Measurements from ENCODE around the gene MYO18B.

MYO18B gene

GRCh38 chr22:26008587-26008986 lies 266.6 kb downstream of the MYO18B start:
- no peak for DNase-seq

DNA sequence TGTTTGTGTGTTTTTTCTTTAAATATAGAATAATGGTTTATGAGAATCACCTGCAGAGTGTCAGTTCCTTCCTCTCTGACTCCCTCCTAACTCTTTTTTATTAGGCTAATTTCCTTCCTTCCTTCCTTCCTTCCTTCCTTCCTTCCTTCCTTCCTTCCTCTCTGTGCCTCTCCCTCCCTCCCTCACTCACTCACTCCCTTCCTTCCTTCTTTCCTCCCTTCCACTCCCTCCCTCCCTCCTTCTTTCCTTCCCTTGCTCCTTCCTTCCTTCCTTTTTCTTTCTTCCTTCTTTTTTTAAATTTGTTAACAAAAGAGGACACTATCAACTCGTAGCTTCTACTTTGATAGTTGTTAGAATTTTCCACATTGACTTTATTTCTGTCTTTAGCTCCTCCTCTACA lies 274.9 kb downstream of the MYO18B start:
- DNase-seq, result no peak

DNA sequence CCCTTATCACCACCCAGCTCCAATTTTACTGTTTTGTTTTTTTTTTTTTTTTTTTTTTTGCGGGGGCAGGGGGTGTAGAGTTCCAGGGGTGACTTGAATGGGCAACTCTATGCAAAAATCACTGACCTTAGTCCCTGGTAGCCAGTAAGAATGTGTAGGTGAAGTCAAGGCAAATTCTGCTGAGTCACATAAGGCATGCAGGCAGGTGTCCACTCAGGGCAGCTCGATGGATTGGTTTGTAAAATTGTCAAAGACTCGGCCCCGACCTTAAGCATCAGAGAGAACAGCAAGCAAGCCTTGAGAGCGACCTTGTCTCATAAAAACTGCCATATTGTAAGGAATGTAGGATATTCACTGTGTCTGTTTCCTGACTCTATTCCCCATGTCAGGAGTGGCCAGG lies 275.9 kb downstream of the MYO18B start:
- no peak for DNase-seq

- no peak for DNase-seq
Observed at GRCh38 chr22:26019596-26019995, 277.6 kb downstream of the MYO18B start.

GRCh38 chr22:26021516-26021915 lies 279.5 kb downstream of the MYO18B start:
- DNase-seq, result no peak

DNA sequence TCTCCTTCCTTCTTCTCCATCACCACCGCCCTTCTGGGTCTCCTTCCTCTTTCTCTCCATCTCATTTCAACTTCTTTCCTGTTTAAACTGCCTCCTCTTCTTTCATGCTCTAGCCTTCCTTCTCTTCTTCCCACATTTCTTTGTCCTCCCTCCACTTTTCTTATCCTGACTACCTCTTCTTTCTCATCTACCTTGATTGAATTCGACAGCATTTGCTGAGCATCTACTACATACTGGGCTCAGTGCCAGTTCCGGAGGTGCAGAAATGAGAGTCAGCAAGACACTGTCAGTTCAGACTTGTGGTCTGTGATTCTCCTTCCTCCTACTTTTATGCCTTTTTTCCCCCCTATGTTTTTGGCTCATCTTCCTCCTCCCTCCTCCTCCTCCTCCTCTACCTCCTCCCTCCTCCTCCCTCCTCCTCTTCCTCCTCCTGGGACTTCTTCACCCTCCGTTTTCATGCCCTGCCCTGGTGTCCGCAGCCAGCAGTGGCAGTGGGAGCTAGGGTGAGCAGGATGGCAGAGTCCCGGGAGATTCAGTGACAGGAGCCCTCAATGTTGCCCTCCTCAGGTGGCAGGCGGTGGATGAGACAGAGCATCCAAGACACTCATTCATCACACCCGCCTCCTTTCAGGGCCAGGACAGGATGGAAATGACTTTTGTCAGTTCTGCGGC lies 281.3 kb downstream of the MYO18B start:
- DNase-seq, result no peak

GRCh38 chr22:26025626-26026025 lies 283.6 kb downstream of the MYO18B start:
- DNase-seq, result no peak

- no peak for DNase-seq
Observed at GRCh38 chr22:26027341-26027740, 285.4 kb downstream of the MYO18B start.

DNA sequence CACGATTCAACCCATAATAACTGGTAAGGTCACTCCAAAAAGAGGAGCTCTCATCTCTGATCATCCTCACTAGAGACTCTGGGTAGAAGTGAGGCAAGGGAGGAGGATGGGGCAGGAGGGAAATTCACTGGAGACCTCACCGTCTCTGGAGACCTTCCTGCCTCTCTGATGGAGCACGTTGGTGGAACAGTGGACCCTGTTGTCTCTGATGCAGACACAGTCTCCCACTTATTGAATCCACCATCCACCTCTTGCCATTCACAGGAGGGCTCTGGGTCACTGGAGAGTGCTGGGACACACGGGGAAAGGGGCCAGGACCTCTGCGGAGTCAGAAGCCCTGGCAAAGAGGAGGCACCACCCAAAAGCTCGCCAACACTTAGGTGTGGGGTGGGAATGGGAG lies 289.7 kb downstream of the MYO18B start:
- DNase-seq, result no peak

DNA sequence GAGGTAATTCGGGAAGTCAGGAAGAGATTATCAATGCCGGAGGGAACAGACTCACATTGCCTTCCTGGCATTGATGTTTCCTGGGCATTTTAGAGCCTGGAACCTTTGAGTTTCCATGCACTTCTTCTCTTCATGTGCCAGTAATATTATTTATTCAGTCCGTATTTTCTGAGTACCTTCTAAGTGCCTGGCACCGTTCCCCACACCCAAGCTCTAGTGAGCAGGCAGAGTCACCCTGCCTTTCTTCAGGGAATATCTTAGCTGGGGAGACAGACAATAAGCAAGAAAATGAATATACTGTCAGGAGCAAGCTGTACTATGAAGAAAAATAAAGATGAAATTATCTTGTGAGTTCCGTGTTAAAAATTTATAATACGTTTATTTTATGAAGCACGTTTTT lies 291.1 kb downstream of the MYO18B start:
- no peak for DNase-seq

DNA sequence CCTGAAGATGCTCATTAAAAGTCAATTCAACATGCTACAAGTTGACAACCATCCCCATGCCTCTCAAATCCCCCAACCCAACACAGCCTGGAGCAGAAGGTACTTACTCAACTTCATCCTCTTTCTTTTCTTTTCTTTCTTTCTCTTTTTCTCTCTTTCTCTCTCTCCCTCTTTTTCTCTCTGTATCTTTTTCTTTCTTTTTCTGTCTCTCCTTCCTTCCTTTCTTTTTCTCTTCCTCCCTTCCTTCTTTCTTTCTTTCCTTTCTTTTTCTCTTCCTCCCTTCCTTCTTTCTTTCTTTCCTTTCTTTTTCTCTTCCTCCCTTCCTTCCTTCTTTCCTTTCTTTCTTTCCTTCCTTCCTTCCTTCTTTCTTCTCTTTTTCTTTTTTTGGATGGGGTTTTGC lies 291.6 kb downstream of the MYO18B start:
- DNase-seq, result no peak

DNA sequence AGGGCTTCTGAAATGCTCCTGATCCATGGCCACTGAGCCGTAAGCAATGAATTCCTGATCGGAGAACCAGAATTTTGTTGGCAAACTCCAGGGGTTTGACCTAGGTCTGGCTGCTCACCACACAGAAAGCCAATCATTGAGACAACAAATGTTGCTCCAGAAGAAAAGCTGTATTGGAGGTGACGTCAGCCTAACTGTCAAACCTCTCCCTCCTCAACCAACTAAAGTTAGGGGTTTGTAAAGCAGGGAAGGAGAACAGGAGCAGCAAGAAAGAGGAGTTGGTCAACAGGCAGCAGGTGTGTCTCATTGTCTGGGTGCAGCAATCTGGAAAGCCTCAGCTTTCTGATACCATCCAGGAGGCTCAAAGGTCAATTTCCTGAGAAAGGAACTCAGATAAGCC lies 293.5 kb downstream of the MYO18B start:
- no peak for DNase-seq

DNA sequence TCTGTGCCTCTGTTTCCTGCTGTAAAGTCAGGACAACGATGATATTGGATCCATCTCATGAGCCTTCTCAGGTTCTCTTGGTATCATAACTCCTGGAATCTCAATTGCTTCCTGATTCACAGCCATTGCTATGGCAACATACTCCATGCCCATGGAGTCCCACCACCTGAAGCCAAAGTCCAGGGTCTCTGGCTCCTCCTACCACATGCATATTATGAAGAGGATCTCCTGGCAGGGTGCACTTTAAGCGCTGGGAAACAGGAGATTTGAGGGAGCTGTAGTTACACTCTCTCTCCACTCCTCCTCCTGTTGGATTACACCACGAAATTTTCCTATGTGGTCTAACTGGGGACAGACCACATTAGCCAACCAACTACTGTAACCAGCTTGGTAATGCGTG lies 296.4 kb downstream of the MYO18B start:
- no peak for DNase-seq

DNA sequence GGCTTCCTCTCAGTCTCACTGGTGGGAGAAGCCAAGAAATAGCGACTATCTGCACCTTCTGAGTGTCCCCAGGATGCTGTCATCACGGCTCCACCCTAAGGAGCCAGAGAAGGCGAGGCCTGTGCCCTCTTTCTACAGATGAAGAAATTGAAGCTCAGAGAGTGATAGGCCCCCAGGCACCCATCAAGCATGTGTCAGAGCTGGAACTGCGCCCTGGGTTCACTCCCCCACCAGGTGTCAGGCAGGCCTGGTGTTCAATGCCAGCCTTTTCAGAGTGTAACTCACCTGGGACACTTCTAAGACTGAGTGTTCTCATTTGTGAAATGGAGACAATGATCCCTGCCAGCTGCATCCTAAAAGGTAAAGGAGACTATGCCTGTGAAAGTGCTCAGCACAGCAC lies 299.9 kb downstream of the MYO18B start:
- no peak for DNase-seq

- no peak for DNase-seq
Observed at GRCh38 chr22:26043031-26043430, 301.0 kb downstream of the MYO18B start.

DNA sequence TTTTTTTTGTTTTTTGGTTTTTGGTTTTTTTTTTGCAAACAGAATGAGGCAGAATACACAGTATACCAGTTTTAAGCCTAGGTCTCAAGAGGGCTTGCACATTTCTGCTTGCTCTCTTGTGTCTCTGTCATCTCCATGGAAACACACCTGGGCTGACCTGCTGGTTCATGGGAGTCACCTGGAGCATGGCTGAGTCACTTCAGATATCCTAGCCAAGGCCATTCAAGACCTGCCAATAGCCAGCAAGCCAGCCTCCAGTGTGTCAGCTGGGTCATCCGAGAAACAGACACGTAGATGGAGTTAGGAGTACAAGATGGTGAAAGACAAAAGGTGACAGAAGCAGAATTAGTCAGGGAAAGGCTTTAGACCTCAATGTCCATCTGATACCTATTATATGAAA lies 303.1 kb downstream of the MYO18B start:
- DNase-seq, result no peak

GRCh38 chr22:26045860-26046259 lies 303.9 kb downstream of the MYO18B start:
- no peak for DNase-seq

GRCh38 chr22:26047516-26047915 lies 305.5 kb downstream of the MYO18B start:
- no peak for DNase-seq

DNA sequence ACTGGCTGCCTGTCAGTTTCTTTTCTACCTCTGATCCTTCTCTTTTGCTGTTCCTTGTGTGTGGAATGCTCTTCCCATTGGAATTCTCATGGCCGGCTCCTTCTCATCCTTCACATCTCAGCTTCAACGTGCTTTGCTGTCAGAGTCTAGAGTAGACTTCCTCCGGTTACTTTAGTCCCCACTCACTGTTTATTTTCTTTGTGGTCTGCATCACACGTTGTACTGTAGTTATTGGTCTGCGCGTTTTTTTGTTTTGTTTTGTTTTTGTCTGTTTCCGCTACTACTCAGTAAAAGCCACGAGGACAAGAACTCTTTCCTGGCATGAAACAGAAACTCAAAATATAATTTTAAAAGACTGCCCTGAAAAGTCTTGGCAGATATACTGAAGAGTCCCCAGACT lies 305.9 kb downstream of the MYO18B start:
- DNase-seq, result no peak

DNA sequence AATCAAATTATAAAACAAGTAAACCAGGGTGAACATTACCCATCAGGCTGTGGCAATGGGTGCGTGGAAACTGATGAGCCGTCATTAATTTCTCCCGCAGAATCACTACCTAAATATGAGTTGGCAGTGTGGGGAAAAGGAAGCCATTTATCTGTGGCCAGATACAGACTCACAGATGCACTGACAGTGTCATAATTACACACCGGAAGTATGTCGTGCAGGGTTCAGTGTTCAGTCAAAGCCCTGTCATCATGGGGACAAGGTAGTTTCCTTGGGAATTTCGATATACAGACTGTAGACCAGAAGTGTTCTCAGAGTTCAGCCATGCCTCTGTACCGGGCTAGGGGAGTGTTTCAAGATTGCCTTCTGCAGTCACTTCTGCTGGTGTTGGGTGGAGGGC lies 308.1 kb downstream of the MYO18B start:
- no peak for DNase-seq

GRCh38 chr22:26053737-26054316 lies 311.8 kb downstream of the MYO18B start:
- DNase-seq, result no peak

GRCh38 chr22:26054841-26055605 lies 313.0 kb downstream of the MYO18B start:
- DNase-seq, result no peak

DNA sequence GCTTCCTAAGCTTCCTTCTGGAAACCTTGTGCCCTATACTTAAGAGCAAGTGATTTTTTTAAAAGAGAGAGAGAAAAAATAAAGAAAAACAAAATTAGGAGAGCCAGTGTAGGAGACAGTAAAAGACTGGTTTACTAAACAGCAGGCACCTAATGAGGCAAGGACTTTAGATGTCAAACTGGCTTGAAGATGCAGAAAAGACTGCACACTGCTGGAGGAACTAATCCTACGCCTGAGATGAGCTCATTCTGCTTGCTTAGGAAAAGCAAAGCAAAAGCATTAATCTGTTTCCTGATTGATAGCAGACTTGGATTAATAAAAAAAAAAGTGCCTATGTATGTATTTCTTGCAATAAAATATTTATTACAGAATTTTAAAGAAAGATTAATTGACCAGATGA lies 313.7 kb downstream of the MYO18B start:
- no peak for DNase-seq

- DNase-seq, result no peak
Observed at GRCh38 chr22:26056455-26057200, 314.6 kb downstream of the MYO18B start.

All from CD4-positive, alpha-beta T cell treated with Interleukin-10 for 1 hour (primary cell).